Stimulated activated CD4-positive, alpha-beta T cell treated with anti-CD3 and anti-CD28 coated beads, Interleukin-1b, Interleukin-23, amount 100 ng/mL, for 24 hours (primary cell): ENCODE results near the gene INA.
"Not testable (repeated sequence)": the region's sequence is repeated elsewhere in the genome, so short reads cannot be mapped to it uniquely, and the experiment has no call there.

ENCODE experiments used
- DNase-seq, 4 experiments: peaks; one replicate each; pipeline ENCODE4 v3.0.0-alpha.2; 2020; ENCODE audit warnings: low read depth in 4 of 4, low spot score in 1 of 4

Gene INA

GRCh38 chr10:103276896-103277712, at the start of gene INA:
Gene INA, plus strand, starts transcription at chr10:103277138. Its CDS starts 74 bp downstream, at chr10:103277212.
- peak in 1 of 4 experiments; percentile 6 for DNase-seq

DNA sequence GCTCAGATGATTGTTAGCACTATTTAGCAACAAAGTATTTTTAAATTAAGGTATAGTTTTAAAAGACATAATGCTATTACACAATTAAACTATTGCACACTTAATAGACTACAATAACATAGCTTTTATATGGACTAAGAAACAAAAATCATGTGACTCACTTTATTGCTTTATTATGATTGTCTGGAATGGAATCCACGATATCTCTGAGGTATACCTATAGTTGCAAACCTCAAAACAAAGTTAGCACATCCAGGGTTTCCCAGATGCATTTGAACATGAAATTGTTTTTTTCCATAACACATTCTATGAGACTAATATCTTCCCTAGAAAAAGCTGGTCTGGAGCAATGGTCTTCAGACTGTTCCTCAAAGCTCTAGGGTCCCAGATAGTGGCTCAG, 49.5 kb upstream of the INA start:
- DNase-seq: no peak

DNA sequence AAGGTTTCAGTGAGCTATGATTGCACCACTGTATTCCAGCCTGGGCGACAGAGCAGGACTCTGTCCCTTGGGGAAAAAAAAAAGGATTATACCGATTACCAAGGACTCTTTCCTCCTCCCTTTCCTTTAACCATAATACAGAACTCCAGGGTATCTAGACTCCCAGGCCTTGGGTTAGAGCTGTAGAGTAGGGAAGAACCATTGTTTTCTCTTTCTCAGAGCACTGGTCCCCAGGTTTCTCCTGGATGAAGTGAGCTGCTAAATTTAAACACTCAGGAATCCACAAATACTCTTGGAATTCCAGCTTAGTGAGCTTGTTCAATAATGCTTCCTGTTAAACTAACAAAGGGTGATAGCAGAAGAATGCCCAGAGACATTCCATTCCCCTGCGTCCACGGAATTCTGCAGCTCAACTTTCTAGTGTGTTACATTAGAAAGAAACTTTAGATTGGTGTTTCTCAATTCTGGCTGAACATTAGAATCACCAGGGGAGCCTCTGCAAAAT, 45.8 kb upstream of the INA start:
- no peak for DNase-seq

DNA sequence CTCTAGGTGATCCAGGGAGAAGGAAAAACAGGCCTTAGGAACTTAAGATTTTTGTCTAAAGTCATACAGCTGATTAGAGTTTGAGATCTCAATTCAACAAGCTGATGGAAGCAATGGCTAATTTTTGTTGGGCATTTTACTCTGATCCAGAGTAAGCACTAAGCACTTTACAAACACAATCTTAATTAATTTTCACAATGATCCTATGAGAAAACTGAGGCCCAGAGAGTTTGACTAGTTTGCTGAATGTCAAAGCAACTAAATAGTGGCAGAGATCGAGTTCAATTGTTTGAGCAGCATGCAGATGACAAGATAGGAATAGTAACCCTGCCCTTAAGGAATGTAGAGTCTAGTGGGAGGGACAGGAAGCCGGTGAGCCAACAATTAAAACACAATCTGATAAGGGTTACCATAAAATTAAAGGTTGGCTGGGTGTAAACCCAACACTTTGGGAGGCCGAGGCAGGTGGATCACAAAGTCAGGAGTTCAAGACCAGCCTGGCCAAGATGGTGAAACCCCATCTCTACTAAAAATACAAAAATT, 44.7 kb upstream of the INA start:
- DNase-seq: no peak

GRCh38 chr10:103232772-103233488, 44.0 kb upstream of the INA start:
- DNase-seq: no peak

- DNase-seq: no peak
These were observed 41.2 kb upstream of the INA start for GRCh38 chr10:103235775-103236174.

GRCh38 chr10:103238506-103239252, 38.3 kb upstream of the INA start:
- DNase-seq: no peak

DNA sequence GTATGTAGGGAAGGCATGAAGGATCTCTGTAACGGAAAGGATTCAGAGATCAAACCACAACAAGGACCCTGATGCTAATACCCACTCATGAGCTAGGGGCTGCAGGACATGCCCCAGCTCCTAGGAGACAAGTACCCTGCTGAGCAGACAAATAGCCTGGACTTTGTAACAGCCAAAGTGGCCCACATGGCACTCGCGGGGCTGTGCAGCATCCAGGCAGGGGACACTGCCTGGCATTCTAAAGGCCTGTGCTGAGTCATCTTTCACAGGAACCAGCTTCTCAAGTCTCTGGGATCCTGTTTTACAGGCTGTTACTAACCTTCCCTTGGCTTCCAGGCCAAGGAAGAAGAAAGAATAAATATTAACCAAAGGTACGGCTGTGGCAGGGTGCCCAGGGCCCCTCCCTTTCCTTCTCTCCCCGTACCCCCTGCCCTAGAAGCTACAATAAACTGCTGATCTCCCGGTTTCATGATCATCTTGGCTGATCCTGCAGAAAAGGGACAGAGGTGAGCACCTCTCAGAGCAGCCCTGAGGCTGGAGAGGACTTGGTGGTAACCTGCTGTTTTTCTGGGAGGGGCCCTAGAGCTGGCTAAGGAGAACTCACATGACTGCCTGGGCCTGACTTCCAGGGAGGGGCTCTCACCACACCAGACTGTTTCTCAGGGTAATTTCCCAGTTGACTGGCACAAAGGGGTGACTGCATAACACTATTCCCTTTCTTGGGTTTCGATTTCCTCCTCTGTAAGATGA, 35.5 kb upstream of the INA start:
- DNase-seq: no peak

DNA sequence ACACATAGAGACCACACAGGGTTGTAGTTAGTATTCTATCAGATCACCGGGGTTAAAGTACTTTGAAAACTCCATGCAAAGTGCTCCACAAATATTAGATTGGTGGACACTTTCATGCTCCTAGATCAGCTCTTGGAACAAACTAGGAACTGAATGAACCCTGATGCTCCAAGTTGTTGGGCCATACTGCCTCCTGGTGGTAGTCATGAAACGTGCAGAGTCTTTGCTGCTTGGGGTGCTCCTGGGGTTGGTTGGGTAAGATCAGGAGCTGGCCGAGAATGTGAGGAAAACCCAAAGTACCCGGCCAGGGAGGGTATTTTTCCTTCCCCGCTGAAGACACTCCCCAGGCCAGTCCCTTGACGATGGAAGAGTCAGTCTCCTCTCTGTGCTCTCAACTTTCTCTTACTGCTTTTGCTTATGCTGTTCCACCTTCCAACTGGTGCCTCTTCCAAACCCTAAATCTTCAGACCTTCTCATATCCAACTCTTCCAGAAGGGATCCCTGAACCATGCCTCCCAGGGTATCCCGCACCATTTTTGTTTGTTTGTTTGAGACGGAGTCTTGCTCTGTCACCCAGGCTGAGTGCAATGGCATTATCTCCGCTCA, 32.2 kb upstream of the INA start:
- peak; percentile 28 to 45 (median 32) for DNase-seq

- DNase-seq: not testable (repeated sequence)
These were observed 31.4 kb upstream of the INA start, which contains the start of gene RPEL1 for GRCh38 chr10:103245587-103245986. Gene RPEL1, plus strand, starts transcription at chr10:103245887. Its CDS starts 110 bp downstream, at chr10:103245997.

- no peak for DNase-seq
These were observed 30.6 kb upstream of the INA start for GRCh38 chr10:103246324-103246723.

DNA sequence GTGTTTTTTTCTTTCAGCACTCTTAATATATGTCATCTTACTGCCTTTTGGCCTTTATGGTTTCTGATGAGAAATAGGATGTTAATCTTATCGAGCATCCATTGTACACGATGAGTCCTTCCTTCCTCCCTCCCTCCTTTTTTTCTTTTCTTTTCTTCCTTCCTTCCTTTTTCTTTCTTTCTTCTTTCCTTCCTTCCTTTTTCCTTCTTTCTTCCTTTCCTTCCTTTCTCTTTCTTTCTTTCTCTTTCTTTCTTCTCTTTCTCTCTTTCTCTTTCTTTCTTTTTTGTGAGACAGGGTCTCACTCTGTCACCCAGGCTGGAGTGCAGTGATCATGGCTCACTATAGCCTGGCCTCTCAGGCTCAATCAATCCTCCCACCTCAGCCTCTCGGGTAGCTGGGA, 22.8 kb upstream of the INA start:
- no peak for DNase-seq

DNA sequence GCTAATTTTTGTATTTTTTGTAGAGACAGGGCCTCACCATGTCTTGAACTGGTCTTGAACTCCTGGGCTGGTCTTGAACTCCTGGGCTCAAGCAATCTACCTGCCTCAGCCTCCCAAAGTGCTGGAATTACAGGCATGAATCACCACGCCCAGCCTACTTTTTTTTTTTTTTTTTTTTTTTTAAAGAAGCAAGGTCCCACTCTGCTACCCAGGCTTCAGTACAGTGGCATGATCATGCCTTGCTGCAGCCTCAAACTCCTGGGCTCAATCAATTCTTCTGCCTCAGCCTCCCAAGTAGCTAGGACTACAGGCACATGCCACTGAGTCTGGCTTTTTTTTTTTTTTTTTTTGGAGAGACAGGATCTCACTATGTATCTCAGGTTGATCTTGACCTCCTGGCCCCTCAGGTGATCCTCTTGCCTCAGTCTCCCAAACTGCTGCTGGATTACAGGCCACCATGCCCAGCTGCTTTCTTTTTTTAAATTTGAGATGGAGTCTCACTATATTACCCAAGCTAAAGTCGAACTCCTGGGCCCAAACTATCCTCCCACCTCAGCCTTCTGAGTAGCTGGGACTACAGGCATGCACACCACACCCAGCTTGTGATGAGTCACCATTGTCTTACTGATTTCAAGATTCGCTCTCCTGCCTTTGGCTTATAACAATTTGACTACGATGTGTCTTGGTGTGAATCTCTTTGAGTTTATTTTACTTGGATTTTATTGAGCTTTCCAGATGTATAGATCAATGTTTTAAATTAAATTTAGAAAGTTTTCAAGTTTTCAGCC, 22.2 kb upstream of the INA start:
- DNase-seq: no peak

GRCh38 chr10:103256613-103257012, 20.3 kb upstream of the INA start:
- DNase-seq: no peak

GRCh38 chr10:103257812-103258211, 19.1 kb upstream of the INA start:
- DNase-seq: no peak

GRCh38 chr10:103258928-103259327, 18.0 kb upstream of the INA start:
- DNase-seq: not testable (repeated sequence)

DNA sequence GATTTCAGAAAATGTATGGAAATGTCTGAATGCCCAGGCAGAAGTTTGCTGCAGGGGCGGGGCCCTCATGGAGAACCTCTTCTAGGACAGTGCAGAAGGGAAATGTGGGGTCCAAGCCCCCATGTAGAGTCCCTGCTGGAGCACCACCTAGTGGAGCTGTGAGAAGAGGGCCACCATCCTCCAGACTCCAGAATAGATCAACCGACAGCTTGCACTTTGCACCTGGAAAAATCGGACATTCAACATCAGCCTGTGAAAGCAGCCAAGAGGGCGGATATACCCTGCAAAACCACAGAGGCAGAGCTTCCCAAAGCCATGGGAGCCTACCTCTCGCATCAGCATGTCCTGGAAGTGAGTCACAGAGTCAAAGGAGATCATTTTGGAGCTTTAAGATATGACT, 16.9 kb upstream of the INA start:
- no peak for DNase-seq

GRCh38 chr10:103262229-103262628, 14.7 kb upstream of the INA start:
- no peak for DNase-seq

DNA sequence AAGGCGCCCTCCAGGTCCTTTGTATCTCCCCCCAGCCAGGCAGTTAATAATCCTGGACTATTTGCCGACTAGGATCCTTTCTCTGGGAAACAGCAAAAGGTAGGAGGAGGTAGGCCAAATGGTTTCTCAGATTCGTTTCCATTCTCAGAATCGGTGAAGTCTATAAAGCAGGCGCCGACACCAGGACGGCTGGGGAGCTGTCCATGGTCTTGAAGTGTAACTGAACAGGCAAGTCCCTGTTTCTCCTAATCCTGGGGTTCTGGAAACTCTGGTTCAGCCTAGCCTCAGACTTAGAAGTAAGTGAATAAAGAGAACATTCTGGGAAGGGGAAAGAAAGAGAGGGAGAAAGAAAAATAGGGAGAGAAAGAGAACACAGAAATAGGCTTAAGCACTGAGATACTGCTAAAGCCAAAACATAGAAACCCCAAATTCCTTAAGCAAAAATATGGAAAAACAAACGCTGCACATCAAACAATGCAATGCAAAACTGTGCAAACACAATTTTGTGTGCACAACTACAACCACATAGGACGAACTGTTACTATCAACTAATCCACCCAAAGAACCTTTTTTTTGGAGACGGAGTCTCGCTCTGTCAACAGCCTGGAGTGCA, 11.1 kb upstream of the INA start:
- peak in 1 of 4 experiments; percentile 13 for DNase-seq
